HepG2 (cell line): ENCODE measurements around the gene KIRREL2. TPM values are rescaled to one million over a fixed set of nuclear protein-coding genes. Genes with fewer than 3 reads are reported as not detected.

Experiments used
- JUN ChIP-seq: sonication (generic); formaldehyde crosslinking; IDR thresholded peaks from 2 replicates; pipeline ENCODE4 v1.4.0; 2020; ENCODE audit warnings: mild to moderate bottlenecking, missing genetic modification reagents
- SNAPC4 ChIP-seq: sonication (generic); formaldehyde crosslinking; IDR thresholded peaks from 2 replicates; pipeline ENCODE4 v1.4.0; 2020; ENCODE audit warnings: mild to moderate bottlenecking, missing genetic modification reagents
- polyA plus RNA-seq, 8 experiments: library from polyadenylated mRNA; depleted of rRNA in 3 of 8; stranded (reverse) in 7 of 8; unstranded in 1 of 8; fragments of >200 nt; fragmentation: Illumina TruSeq in 4 of 8; extraction: Trizol in 4 of 8; gene quantifications; 2 replicates each; pipeline versions ENCODE4 v1.2.1 to v1.2.3, GENCODE V29; 2011 to 2016; ENCODE audit warnings: low read depth in 4 of 8, missing spikeins in 1 of 8, mixed read lengths in 1 of 8; ENCODE audit not compliant: insufficient read depth in 1 of 8
- total RNA-seq, 5 experiments: library from RNA; depleted of rRNA; stranded (reverse); fragments of >200 nt; fragmentation: Illumina TruSeq; extraction: Trizol; gene quantifications; 2 replicates each; pipeline ENCODE4 v1.2.3, GENCODE V29; 2016; ENCODE audit warnings: low read depth in 1 of 5
- TF ChIP-seq, protein P1 (sequence below), 2 experiments: fragments of 450-650 bp in 1 of 2; sonication (generic) in 1 of 2; formaldehyde crosslinking in 1 of 2; IDR thresholded peaks; 2 replicates each; pipeline versions ENCODE4 v1.6.1 to v1.8.0; 2016 to 2022; ENCODE audit warnings: antibody characterized with exemption in 1 of 2, mild to moderate bottlenecking in 1 of 2, missing genetic modification reagents in 1 of 2

Gene KIRREL2
- total and polyA plus RNA-seq, 2 of the 13 experiments (the other 11 are each of a cell fraction or from before 2014, with no cell fraction given), result 0.18 to 2.4 TPM

- TF ChIP-seq, protein P1, sequence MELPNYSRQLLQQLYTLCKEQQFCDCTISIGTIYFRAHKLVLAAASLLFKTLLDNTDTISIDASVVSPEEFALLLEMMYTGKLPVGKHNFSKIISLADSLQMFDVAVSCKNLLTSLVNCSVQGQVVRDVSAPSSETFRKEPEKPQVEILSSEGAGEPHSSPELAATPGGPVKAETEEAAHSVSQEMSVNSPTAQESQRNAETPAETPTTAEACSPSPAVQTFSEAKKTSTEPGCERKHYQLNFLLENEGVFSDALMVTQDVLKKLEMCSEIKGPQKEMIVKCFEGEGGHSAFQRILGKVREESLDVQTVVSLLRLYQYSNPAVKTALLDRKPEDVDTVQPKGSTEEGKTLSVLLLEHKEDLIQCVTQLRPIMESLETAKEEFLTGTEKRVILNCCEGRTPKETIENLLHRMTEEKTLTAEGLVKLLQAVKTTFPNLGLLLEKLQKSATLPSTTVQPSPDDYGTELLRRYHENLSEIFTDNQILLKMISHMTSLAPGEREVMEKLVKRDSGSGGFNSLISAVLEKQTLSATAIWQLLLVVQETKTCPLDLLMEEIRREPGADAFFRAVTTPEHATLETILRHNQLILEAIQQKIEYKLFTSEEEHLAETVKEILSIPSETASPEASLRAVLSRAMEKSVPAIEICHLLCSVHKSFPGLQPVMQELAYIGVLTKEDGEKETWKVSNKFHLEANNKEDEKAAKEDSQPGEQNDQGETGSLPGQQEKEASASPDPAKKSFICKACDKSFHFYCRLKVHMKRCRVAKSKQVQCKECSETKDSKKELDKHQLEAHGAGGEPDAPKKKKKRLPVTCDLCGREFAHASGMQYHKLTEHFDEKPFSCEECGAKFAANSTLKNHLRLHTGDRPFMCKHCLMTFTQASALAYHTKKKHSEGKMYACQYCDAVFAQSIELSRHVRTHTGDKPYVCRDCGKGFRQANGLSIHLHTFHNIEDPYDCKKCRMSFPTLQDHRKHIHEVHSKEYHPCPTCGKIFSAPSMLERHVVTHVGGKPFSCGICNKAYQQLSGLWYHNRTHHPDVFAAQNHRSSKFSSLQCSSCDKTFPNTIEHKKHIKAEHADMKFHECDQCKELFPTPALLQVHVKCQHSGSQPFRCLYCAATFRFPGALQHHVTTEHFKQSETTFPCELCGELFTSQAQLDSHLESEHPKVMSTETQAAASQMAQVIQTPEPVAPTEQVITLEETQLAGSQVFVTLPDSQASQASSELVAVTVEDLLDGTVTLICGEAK (IDR thresholded peaks at IDR 0.05), result no peak
- TF ChIP-seq, protein P1 (CRISPR knock-in tag; IDR thresholded peaks at IDR 0.05), result no peak
- no peak for TF ChIP-seq JUN (CRISPR knock-in tag)
- TF ChIP-seq SNAPC4 (CRISPR knock-in tag), result no peak
These were observed 28.6 kb downstream of the KIRREL2 start (continued) for GRCh38 chr19:35885225-35885738.
